HepG2 (cell line): ENCODE measurements around the gene ORC3.

Experiments
- SP1 ChIP-seq, 2 experiments: fragments of 450-650 bp in 1 of 2; sonication (generic) in 1 of 2; formaldehyde crosslinking in 1 of 2; IDR thresholded peaks; 2 replicates each; pipeline versions ENCODE4 v1.4.0 to v1.6.1; 2016 to 2020; ENCODE audit warnings: missing genetic modification reagents in 1 of 2
- U2AF1 ChIP-seq: fragments of 200-400 bp; formaldehyde crosslinking; optimal IDR thresholded peaks from 2 replicates; pipeline ENCODE3; 2017; ENCODE audit warnings: mild to moderate bottlenecking, low read depth, low read length
- ZFX ChIP-seq: sonication (generic); formaldehyde crosslinking; IDR thresholded peaks from 2 replicates; pipeline ENCODE4 v1.4.0; 2020; ENCODE audit warnings: mild to moderate bottlenecking, low read depth, missing genetic modification reagents, moderate library complexity

GRCh38 chr6:87697581-87698546, 107.9 kb downstream of the ORC3 start:
- no peak for TF ChIP-seq ZFX (CRISPR knock-in tag)
- no peak for TF ChIP-seq U2AF1
- no peak for TF ChIP-seq SP1 (IDR thresholded peaks at IDR 0.05)
- TF ChIP-seq SP1 (CRISPR knock-in tag; IDR thresholded peaks at IDR 0.05): no peak
